H9 (cell line): ENCODE data around the gene ARMH1. TPM values are rescaled to one million over a fixed set of nuclear protein-coding genes. Genes with fewer than 3 reads are reported as not detected.

ENCODE experiments used
- DNase-seq: peaks from one replicate; pipeline ENCODE4 v3.0.0-alpha.2; 2017
- H2AFZ ChIP-seq: one replicate; pipeline ENCODE4 v1.6.1; 2013; ENCODE audit warnings: mild to moderate bottlenecking, low read length, control low read depth, moderate library complexity
- H2AK5ac ChIP-seq: 2 replicates; pipeline ENCODE4 v1.6.1; 2013; ENCODE audit warnings: low read length, control low read depth, mixed read lengths; ENCODE audit not compliant: insufficient read length
- H2BK120ac ChIP-seq: one replicate; pipeline ENCODE4 v1.6.1; 2013; ENCODE audit warnings: low read depth, mild to moderate bottlenecking, low read length, control low read depth, inconsistent platforms; ENCODE audit not compliant: poor library complexity, severe bottlenecking
- H2BK12ac ChIP-seq: 2 replicates; pipeline ENCODE4 v1.6.1; 2013; ENCODE audit warnings: low read length, control low read depth, mixed read lengths, low read depth; ENCODE audit not compliant: insufficient read length
- H2BK15ac ChIP-seq: 2 replicates; pipeline ENCODE4 v1.6.1; 2013; ENCODE audit warnings: low read depth, low read length, control low read depth
- H2BK20ac ChIP-seq: one replicate; pipeline ENCODE4 v1.6.1; 2013; ENCODE audit warnings: low read depth, mild to moderate bottlenecking, low read length, control low read depth, inconsistent platforms; ENCODE audit not compliant: poor library complexity, severe bottlenecking
- H2BK5ac ChIP-seq: 2 replicates; pipeline ENCODE4 v1.6.1; 2013; ENCODE audit warnings: low read length, control low read depth, mixed read lengths; ENCODE audit not compliant: insufficient read length
- H3K14ac ChIP-seq: 2 replicates; pipeline ENCODE4 v1.6.1; 2013; ENCODE audit warnings: low read length, control low read depth; ENCODE audit not compliant: insufficient read depth
- H3K18ac ChIP-seq: 2 replicates; pipeline ENCODE4 v1.6.1; 2013; ENCODE audit warnings: low read depth, mild to moderate bottlenecking, mixed read lengths, low read length, control low read depth; ENCODE audit not compliant: insufficient read length
- H3K23ac ChIP-seq: 2 replicates; pipeline ENCODE4 v1.6.1; 2013; ENCODE audit warnings: low read length, control low read depth, mixed read lengths, low read depth; ENCODE audit not compliant: insufficient read length
- H3K23me2 ChIP-seq: 2 replicates; pipeline ENCODE4 v1.6.1; 2013; ENCODE audit warnings: low read depth, mild to moderate bottlenecking, mixed read lengths, low read length, control low read depth; ENCODE audit not compliant: insufficient read length, poor library complexity, severe bottlenecking
- H3K27ac ChIP-seq: 2 replicates; pipeline ENCODE4 v1.5.1; 2013; ENCODE audit warnings: low read length, control low read depth, mixed read lengths, low read depth; ENCODE audit not compliant: insufficient read length
- H3K27me3 ChIP-seq: 2 replicates; pipeline ENCODE4 v1.6.1; 2013; ENCODE audit warnings: low read length, control low read depth, inconsistent platforms; ENCODE audit not compliant: insufficient read depth
- H3K4ac ChIP-seq: 2 replicates; pipeline ENCODE4 v1.6.1; 2013; ENCODE audit warnings: low read depth, mild to moderate bottlenecking, control low read depth, inconsistent platforms, low read length, moderate library complexity
- H3K4me1 ChIP-seq: 2 replicates; pipeline ENCODE4 v1.6.1; 2013; ENCODE audit warnings: low read length, control low read depth, inconsistent platforms; ENCODE audit not compliant: insufficient read depth
- H3K4me2 ChIP-seq: 2 replicates; pipeline ENCODE4 v1.6.1; 2013; ENCODE audit warnings: low read length, control low read depth, mixed read lengths; ENCODE audit not compliant: insufficient read length, insufficient read depth
- H3K56ac ChIP-seq: 2 replicates; pipeline ENCODE4 v1.6.1; 2013; ENCODE audit warnings: low read depth, mild to moderate bottlenecking, mixed read lengths, low read length, control low read depth; ENCODE audit not compliant: insufficient read length
- H3K79me1 ChIP-seq: 2 replicates; pipeline ENCODE4 v1.6.1; 2013; ENCODE audit warnings: low read depth, mild to moderate bottlenecking, moderate library complexity, low read length, control low read depth, inconsistent platforms; ENCODE audit not compliant: insufficient read depth, poor library complexity, severe bottlenecking
- H3K79me2 ChIP-seq: 2 replicates; pipeline ENCODE4 v1.6.1; 2013; ENCODE audit warnings: low read length, control low read depth, inconsistent platforms; ENCODE audit not compliant: insufficient read depth
- H3K9ac ChIP-seq: 2 replicates; pipeline ENCODE4 v1.6.1; 2013; ENCODE audit warnings: low read length, control low read depth, mixed read lengths; ENCODE audit not compliant: insufficient read length; ENCODE audit errors: extremely low read depth
- H3K9me3 ChIP-seq: one replicate; pipeline ENCODE4 v1.6.1; 2013; ENCODE audit warnings: low read depth, low read length, inconsistent platforms; ENCODE audit not compliant: control insufficient read depth
- H3T11ph ChIP-seq: one replicate; pipeline ENCODE4 v1.6.1; 2013; ENCODE audit warnings: mild to moderate bottlenecking, low read length, control low read depth, inconsistent platforms
- H4K20me1 ChIP-seq: one replicate; pipeline ENCODE4 v1.6.1; 2013; ENCODE audit not compliant: control insufficient read depth, insufficient read length, insufficient read depth
- H4K5ac ChIP-seq: 2 replicates; pipeline ENCODE4 v1.6.1; 2013; ENCODE audit warnings: low read depth, mild to moderate bottlenecking, mixed read lengths, low read length, control low read depth; ENCODE audit not compliant: insufficient read length
- H4K8ac ChIP-seq: replicated peaks from 2 replicates; pipeline ENCODE4 v1.6.1; 2013; ENCODE audit warnings: low read length, control low read depth, mixed read lengths, low read depth; ENCODE audit not compliant: insufficient read length
- H4K91ac ChIP-seq: 2 replicates; pipeline ENCODE4 v1.6.1; 2013; ENCODE audit warnings: low read depth, mild to moderate bottlenecking, moderate library complexity, mixed read lengths, low read length, control low read depth; ENCODE audit not compliant: insufficient read length
- H3K27ac Mint-ChIP-seq, 3 experiments: 2 replicates in 2 of 3; 3 replicates in 1 of 3; pipeline ENCODE4 v1.8.0; 2020 to 2021; ENCODE audit warnings: mixed read lengths in 3 of 3, mild to moderate bottlenecking in 1 of 3, moderate library complexity in 1 of 3
- H3K27me3 Mint-ChIP-seq: 2 replicates; pipeline ENCODE4 v1.8.0; 2021; ENCODE audit warnings: low read depth, mild to moderate bottlenecking, moderate library complexity, mixed read lengths
- H3K36me3 Mint-ChIP-seq, 3 experiments: 2 replicates in 2 of 3; 3 replicates in 1 of 3; pipeline ENCODE4 v1.8.0; 2020 to 2021; ENCODE audit warnings: low read depth in 3 of 3, mixed read lengths in 3 of 3; ENCODE audit not compliant: insufficient read depth in 1 of 3
- H3K4me1 Mint-ChIP-seq, 2 experiments: 2 replicates each; pipeline ENCODE4 v1.8.0; 2020; ENCODE audit warnings: mixed read lengths in 2 of 2
- H3K4me3 Mint-ChIP-seq, 2 experiments: 2 replicates in 1 of 2; 3 replicates in 1 of 2; pipeline ENCODE4 v1.8.0; 2020 to 2021; ENCODE audit warnings: mild to moderate bottlenecking in 2 of 2, mixed read lengths in 2 of 2, moderate library complexity in 1 of 2
- H3K9me3 Mint-ChIP-seq, 2 experiments: 2 replicates in 1 of 2; 3 replicates in 1 of 2; pipeline ENCODE4 v1.8.0; 2020; ENCODE audit warnings: mild to moderate bottlenecking in 2 of 2, mixed read lengths in 2 of 2, moderate library complexity in 1 of 2
- WGBS: extraction: QIAGEN DNeasy Blood & Tissue Kit; methylation state at CpG from one replicate; pipeline ENCODE4 v1.1.7; 2013; ENCODE audit warnings: missing lambda C conversion rate, low lambda C conversion rate, mixed read lengths; ENCODE audit not compliant: insufficient read length; ENCODE audit errors: extremely low coverage; 5-methylcytosine and 5-hydroxymethylcytosine counted together
- total RNA-seq: library from RNA; stranded (reverse); gene quantifications from 2 replicates; pipeline ENCODE4 v1.2.1, GENCODE V29; 2021
- TF ChIP-seq, protein P1 (sequence below): fragments of 200-600 bp; sonication (generic); conservative IDR thresholded peaks from 3 replicates; pipeline ENCODE4 v1.8.0; 2021; ENCODE audit warnings: antibody characterized with exemption, mild to moderate bottlenecking

Gene ARMH1
- total RNA-seq, 1 experiment from 2014 or later: 1.0 TPM

DNA sequence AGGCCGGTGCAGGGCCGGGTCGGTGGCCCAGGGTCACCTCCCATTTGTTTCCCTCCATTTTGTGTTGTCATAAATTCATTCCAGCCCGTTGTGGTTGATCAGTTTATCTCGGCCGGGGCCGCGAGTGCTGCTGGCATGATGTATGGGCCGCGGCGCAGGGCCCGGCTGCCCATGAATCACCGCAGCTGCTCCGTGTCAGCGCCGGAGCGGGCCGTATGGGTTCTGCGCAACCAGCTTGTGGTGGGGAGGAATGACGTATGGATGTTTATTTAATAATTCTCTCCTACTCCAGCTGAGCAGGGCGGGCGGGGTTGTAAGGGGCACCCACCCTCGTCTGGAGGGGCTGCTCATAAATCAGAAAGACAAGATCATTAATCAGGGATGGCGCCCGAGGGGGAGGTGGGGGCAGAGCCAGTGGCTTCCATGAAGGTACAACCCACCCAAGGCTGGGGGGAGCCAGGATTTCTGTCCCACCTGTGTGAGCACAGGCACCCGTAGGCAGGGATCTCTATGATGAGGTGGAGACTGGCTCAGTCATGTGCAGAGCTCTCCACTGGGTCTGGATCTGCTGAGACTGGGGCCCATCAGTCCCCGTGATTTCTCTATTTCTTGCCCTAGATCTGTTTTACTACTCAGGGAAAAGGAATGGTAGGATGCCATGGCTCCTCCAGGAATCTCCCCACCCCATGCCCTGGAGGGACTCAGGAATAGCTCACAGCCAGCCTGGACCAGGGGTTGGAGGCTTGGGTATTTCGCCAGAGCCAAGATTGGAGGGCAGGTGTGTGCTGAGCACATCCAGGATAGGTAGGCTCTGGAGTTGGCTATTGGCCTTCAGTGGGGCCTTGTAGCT, 28.0 kb upstream of the ARMH1 start:
- Histone ChIP-seq H2BK20ac (no peak overlapping the region), H2BK15ac (no peak overlapping the region), H2AK5ac (no peak overlapping the region), H4K5ac (no peak overlapping the region), H3K18ac (no peak overlapping the region), H3T11ph (no peak overlapping the region), H3K27ac (no peak overlapping the region), H3K14ac (no peak overlapping the region), H3K4me1 (no peaks in the 10 kb centered on the region), H3K4ac (no peak overlapping the region), H3K79me2 (no peaks in the 10 kb centered on the region), H3K9ac (no peak overlapping the region), H3K4me2 (no peak overlapping the region), H2BK120ac (no peak overlapping the region), H3K23me2 (no peaks in the 10 kb centered on the region), H2AFZ (no peak overlapping the region), H3K9me3 (no peaks in the 10 kb centered on the region), H4K20me1 (no peaks in the 10 kb centered on the region), H4K8ac (no peak overlapping the region), H3K27me3 (no peaks in the 10 kb centered on the region), H2BK5ac (no peak overlapping the region), H2BK12ac (no peak overlapping the region), H3K56ac (no peak overlapping the region), H3K23ac (no peak overlapping the region), H4K91ac (no peak overlapping the region), H3K79me1 (no peaks in the 10 kb centered on the region)
- Mint-ChIP-seq H3K4me3 (no peak overlapping the region), H3K36me3 (peaks cover 23 to 88% (median 79%) of the 10 kb centered on the region in 3 experiments), H3K4me1 (peaks cover 8 to 25% of the 10 kb centered on the region in 2 experiments; a peak in 2 of 4 replicates), H3K27ac (no peak overlapping the region), H3K27me3 (no peaks in the 10 kb centered on the region), H3K9me3 (no peaks in the 10 kb centered on the region)
- TF ChIP-seq, protein P1, sequence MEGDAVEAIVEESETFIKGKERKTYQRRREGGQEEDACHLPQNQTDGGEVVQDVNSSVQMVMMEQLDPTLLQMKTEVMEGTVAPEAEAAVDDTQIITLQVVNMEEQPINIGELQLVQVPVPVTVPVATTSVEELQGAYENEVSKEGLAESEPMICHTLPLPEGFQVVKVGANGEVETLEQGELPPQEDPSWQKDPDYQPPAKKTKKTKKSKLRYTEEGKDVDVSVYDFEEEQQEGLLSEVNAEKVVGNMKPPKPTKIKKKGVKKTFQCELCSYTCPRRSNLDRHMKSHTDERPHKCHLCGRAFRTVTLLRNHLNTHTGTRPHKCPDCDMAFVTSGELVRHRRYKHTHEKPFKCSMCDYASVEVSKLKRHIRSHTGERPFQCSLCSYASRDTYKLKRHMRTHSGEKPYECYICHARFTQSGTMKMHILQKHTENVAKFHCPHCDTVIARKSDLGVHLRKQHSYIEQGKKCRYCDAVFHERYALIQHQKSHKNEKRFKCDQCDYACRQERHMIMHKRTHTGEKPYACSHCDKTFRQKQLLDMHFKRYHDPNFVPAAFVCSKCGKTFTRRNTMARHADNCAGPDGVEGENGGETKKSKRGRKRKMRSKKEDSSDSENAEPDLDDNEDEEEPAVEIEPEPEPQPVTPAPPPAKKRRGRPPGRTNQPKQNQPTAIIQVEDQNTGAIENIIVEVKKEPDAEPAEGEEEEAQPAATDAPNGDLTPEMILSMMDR: no peak
- no CpG with 5 or more reads among the region's 28 CpGs for WGBS
- DNase-seq: no peak
